Measurements from ENCODE around the gene PCGF1. TPM values are rescaled to one million over a fixed set of nuclear protein-coding genes. Genes with fewer than 3 reads are reported as not detected.

Gene PCGF1
- total and polyA plus RNA-seq, 2 of the 13 experiments (the other 11 are each of a cell fraction or from before 2014, with no cell fraction given), result 20.4 to 22.6 TPM

- TF ChIP-seq, protein P1, sequence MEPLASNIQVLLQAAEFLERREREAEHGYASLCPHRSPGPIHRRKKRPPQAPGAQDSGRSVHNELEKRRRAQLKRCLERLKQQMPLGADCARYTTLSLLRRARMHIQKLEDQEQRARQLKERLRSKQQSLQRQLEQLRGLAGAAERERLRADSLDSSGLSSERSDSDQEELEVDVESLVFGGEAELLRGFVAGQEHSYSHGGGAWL (CRISPR knock-in tag; IDR thresholded peaks at IDR 0.05), result no peak
- TF ChIP-seq HNRNPLL (IDR thresholded peaks at IDR 0.05; ENCODE audit: low read depth, low read length, poor library complexity, severe bottlenecking), result no peak
- TF ChIP-seq, protein P2, sequence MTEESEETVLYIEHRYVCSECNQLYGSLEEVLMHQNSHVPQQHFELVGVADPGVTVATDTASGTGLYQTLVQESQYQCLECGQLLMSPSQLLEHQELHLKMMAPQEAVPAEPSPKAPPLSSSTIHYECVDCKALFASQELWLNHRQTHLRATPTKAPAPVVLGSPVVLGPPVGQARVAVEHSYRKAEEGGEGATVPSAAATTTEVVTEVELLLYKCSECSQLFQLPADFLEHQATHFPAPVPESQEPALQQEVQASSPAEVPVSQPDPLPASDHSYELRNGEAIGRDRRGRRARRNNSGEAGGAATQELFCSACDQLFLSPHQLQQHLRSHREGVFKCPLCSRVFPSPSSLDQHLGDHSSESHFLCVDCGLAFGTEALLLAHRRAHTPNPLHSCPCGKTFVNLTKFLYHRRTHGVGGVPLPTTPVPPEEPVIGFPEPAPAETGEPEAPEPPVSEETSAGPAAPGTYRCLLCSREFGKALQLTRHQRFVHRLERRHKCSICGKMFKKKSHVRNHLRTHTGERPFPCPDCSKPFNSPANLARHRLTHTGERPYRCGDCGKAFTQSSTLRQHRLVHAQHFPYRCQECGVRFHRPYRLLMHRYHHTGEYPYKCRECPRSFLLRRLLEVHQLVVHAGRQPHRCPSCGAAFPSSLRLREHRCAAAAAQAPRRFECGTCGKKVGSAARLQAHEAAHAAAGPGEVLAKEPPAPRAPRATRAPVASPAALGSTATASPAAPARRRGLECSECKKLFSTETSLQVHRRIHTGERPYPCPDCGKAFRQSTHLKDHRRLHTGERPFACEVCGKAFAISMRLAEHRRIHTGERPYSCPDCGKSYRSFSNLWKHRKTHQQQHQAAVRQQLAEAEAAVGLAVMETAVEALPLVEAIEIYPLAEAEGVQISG (CRISPR knock-in tag; IDR thresholded peaks at IDR 0.05), result 0 out of 2 replicates have a peak, but pooled peaks have one; percentile 36
- no peak for TF ChIP-seq MAZ (IDR thresholded peaks at IDR 0.05; ENCODE audit: borderline replicate concordance, low read depth, low read length)
- TF ChIP-seq MAZ (CRISPR knock-in tag; IDR thresholded peaks at IDR 0.05; ENCODE audit: low read depth), result peak; percentile 65
- TF ChIP-seq HMG20A (CRISPR knock-in tag; IDR thresholded peaks at IDR 0.05; ENCODE audit: borderline replicate concordance), result no peak; the same call in 1 of the 2 replicates
- peak; percentile 94 for TF ChIP-seq RCOR2 (CRISPR knock-in tag; IDR thresholded peaks at IDR 0.05)
- TF ChIP-seq SALL2 (CRISPR knock-in tag; IDR thresholded peaks at IDR 0.05), result 0 out of 2 replicates have a peak, but pooled peaks have one; percentile 39
- TF ChIP-seq NRL (CRISPR knock-in tag; IDR thresholded peaks at IDR 0.05; ENCODE audit: borderline replicate concordance), result no peak
- TF ChIP-seq MED1 (CRISPR knock-in tag; IDR thresholded peaks at IDR 0.05), result peak; percentile 66
- no peak for TF ChIP-seq CAMTA2 (CRISPR knock-in tag; IDR thresholded peaks at IDR 0.05; ENCODE audit: borderline replicate concordance)
- peak; percentile 74; the same call in 1 of the 2 replicates for TF ChIP-seq BORCS8-MEF2B (CRISPR knock-in tag; IDR thresholded peaks at IDR 0.05)
- peak; percentile 96 for TF ChIP-seq TCF7L2 (IDR thresholded peaks at IDR 0.05; ENCODE audit: low read depth, low read length)
- TF ChIP-seq SMAD9 (CRISPR knock-in tag; IDR thresholded peaks at IDR 0.05), result no peak
- no peak for TF ChIP-seq ZHX1 (CRISPR knock-in tag; IDR thresholded peaks at IDR 0.05; ENCODE audit: low read depth)
- peak; percentile 74 for TF ChIP-seq NFYC (CRISPR knock-in tag; IDR thresholded peaks at IDR 0.05)
- peak; percentile 70; the same call in 1 of the 2 replicates for TF ChIP-seq ZNF281 (CRISPR knock-in tag; IDR thresholded peaks at IDR 0.05; ENCODE audit: borderline replicate concordance)
- no peak for TF ChIP-seq SUZ12 (IDR thresholded peaks at IDR 0.05; ENCODE audit: low read depth, low read length)
- peak; percentile 96 for TF ChIP-seq ATM (IDR thresholded peaks at IDR 0.05; ENCODE audit: borderline replicate concordance)
- TF ChIP-seq ZMYM4 (CRISPR knock-in tag; IDR thresholded peaks at IDR 0.05), result peak; percentile 66
Observed at GRCh38 chr2:74488643-74489481, 18.6 kb downstream of the PCGF1 start (continued).
